Activated CD4-positive, alpha-beta T cell treated with anti-CD3 and anti-CD28 coated beads for 36 hours (primary cell): ENCODE results near the gene TKT. TPM values are rescaled to one million over a fixed set of nuclear protein-coding genes. Genes with fewer than 3 reads are reported as not detected.

ENCODE experiments used
- ATAC-seq: fragments of 200-7000 bp; cut with Tn5 transposase; one replicate; pipeline ENCODE4 v1.10.0; 2021; ENCODE audit warnings: mild to moderate bottlenecking, moderate library complexity
- CTCF ChIA-PET: fragments of 350-600 bp; sonication (Branson Sonifier 250); formaldehyde crosslinking; loops from one replicate; lab custom pipeline; 2021; ENCODE audit warnings: antibody characterized with exemption; lab: Charles Lee
- POLR2A ChIA-PET: fragments of 350-600 bp; sonication (Branson Sonifier 250); formaldehyde crosslinking; loops from one replicate; lab custom pipeline; 2021; ENCODE audit warnings: antibody characterized with exemption, inconsistent platforms; lab: Charles Lee
- DNase-seq: peaks from one replicate; pipeline ENCODE4 v3.0.0-alpha.2; 2020
- H3K27ac Mint-ChIP-seq: one replicate; pipeline ENCODE4 v1.8.0; 2021; ENCODE audit warnings: mixed read lengths
- H3K27me3 Mint-ChIP-seq: one replicate; pipeline ENCODE4 v1.8.0; 2021; ENCODE audit warnings: mixed read lengths
- H3K36me3 Mint-ChIP-seq: one replicate; pipeline ENCODE4 v1.8.0; 2021; ENCODE audit warnings: low read depth, mixed read lengths
- H3K4me1 Mint-ChIP-seq: one replicate; pipeline ENCODE4 v1.8.0; 2021; ENCODE audit warnings: mixed read lengths
- H3K4me3 Mint-ChIP-seq: one replicate; pipeline ENCODE4 v1.8.0; 2021; ENCODE audit warnings: mild to moderate bottlenecking, moderate library complexity, mixed read lengths
- H3K9me3 Mint-ChIP-seq: one replicate; pipeline ENCODE4 v1.8.0; 2021; ENCODE audit warnings: low read depth, mixed read lengths
- intact Hi-C, 2 experiments: fragments of 100-400 bp; cut with DNase I in 1 of 2; cut with micrococcal nuclease in 1 of 2; formaldehyde crosslinking; loops; one replicate each; pipeline versions ENCODE4 v1.14.2 to v1.15.1; 2022 to 2024; cut with DNase I, micrococcal nuclease
- total RNA-seq, 2 experiments: library from RNA; stranded (reverse); gene quantifications; one replicate each; pipeline ENCODE4 v1.2.3, GENCODE V29; 2021

TKT gene
- total RNA-seq, 2 experiments from 2014 or later: 320 to 418 TPM

- no peaks in the 10 kb centered on the region for H3K27me3 Mint-ChIP-seq
- H3K9me3 Mint-ChIP-seq: no peaks in the 10 kb centered on the region
- H3K27ac Mint-ChIP-seq: no peak overlapping the region
- ATAC-seq: no peak
- no peaks in the 10 kb centered on the region for H3K4me1 Mint-ChIP-seq
- intact Hi-C loops: no loop called here
- ChIA-PET POLR2A (no interaction called here), CTCF (interaction anchor here (0.8 kb wide), 1 partner anchor 127 kb away, joined by 3 read pairs; no protein-coding TSS in a partner anchor)
- H3K36me3 Mint-ChIP-seq: peaks cover 49% of the 10 kb centered on the region
- no peak for DNase-seq
- H3K4me3 Mint-ChIP-seq: no peak overlapping the region
These were observed 25.7 kb downstream of the TKT start for GRCh38 chr3:53230041-53230621.

- no peak for ATAC-seq
- intact Hi-C loops: no loop called here
- Mint-ChIP-seq H3K27me3 (no peaks in the 10 kb centered on the region), H3K27ac (no peak overlapping the region), H3K4me1 (no peaks in the 10 kb centered on the region), H3K4me3 (no peak overlapping the region), H3K36me3 (peaks cover 53% of the 10 kb centered on the region), H3K9me3 (no peaks in the 10 kb centered on the region)
- POLR2A ChIA-PET: no interaction called here
- no peak for DNase-seq
- CTCF ChIA-PET: no interaction called here
These were observed 26.2 kb downstream of the TKT start for GRCh38 chr3:53229606-53230005.

- no peaks in the 10 kb centered on the region for H3K4me1 Mint-ChIP-seq
- no peaks in the 10 kb centered on the region for H3K27me3 Mint-ChIP-seq
- CTCF ChIA-PET: no interaction called here
- POLR2A ChIA-PET: no interaction called here
- H3K9me3 Mint-ChIP-seq: no peaks in the 10 kb centered on the region
- no peak overlapping the region for H3K4me3 Mint-ChIP-seq
- no peak overlapping the region for H3K27ac Mint-ChIP-seq
- DNase-seq: no peak
- ATAC-seq: no peak
- intact Hi-C loops: no loop called here
- peaks cover 52% of the 10 kb centered on the region for H3K36me3 Mint-ChIP-seq
These were observed 26.7 kb downstream of the TKT start for GRCh38 chr3:53229171-53229570.

- ATAC-seq: no peak
- ChIA-PET POLR2A (no interaction called here), CTCF (interaction anchor here (0.8 to 1.3 kb wide), 2 partner anchors 17 to 32 kb away, joined by 3 read pairs; no protein-coding TSS in a partner anchor)
- no peaks in the 10 kb centered on the region for H3K9me3 Mint-ChIP-seq
- peaks cover 52% of the 10 kb centered on the region for H3K36me3 Mint-ChIP-seq
- H3K4me3 Mint-ChIP-seq: no peak overlapping the region
- no peak for DNase-seq
- H3K27ac Mint-ChIP-seq: no peak overlapping the region
- no peaks in the 10 kb centered on the region for H3K4me1 Mint-ChIP-seq
- no peaks in the 10 kb centered on the region for H3K27me3 Mint-ChIP-seq
- intact Hi-C loops: no loop called here
These were observed 27.6 kb downstream of the TKT start for GRCh38 chr3:53227993-53228885.

GRCh38 chr3:53226841-53227407 lies 28.9 kb downstream of the TKT start:
- CTCF ChIA-PET: interaction anchor here (0.6 to 1.3 kb wide), 4 partner anchors 15 to 615 kb away, joined by 3 to 5 read pairs (median 3); no protein-coding TSS in a partner anchor
- H3K9me3 Mint-ChIP-seq: no peaks in the 10 kb centered on the region
- no peak for ATAC-seq
- no peaks in the 10 kb centered on the region for H3K27me3 Mint-ChIP-seq
- peaks cover 41% of the 10 kb centered on the region for H3K36me3 Mint-ChIP-seq
- POLR2A ChIA-PET: no interaction called here
- H3K27ac Mint-ChIP-seq: no peak overlapping the region
- H3K4me3 Mint-ChIP-seq: no peak overlapping the region
- DNase-seq: no peak
- intact Hi-C loops: no loop called here
- H3K4me1 Mint-ChIP-seq: no peaks in the 10 kb centered on the region

GRCh38 chr3:53226142-53226840 lies 29.5 kb downstream of the TKT start:
- no peaks in the 10 kb centered on the region for H3K27me3 Mint-ChIP-seq
- peaks cover 39% of the 10 kb centered on the region for H3K36me3 Mint-ChIP-seq
- CTCF ChIA-PET: interaction anchor here (0.5 to 0.8 kb wide), 3 partner anchors 363 to 1039 kb away, joined by 3 to 5 read pairs (median 4); no protein-coding TSS in a partner anchor
- H3K27ac Mint-ChIP-seq: no peak overlapping the region
- intact Hi-C loops: no loop called here
- POLR2A ChIA-PET: no interaction called here
- DNase-seq (no peak), ATAC-seq (no peak)
- H3K4me1 Mint-ChIP-seq: no peaks in the 10 kb centered on the region
- no peak overlapping the region for H3K4me3 Mint-ChIP-seq
- no peaks in the 10 kb centered on the region for H3K9me3 Mint-ChIP-seq

- H3K4me3 Mint-ChIP-seq: no peak overlapping the region
- POLR2A ChIA-PET: no interaction called here
- ATAC-seq: no peak
- no peaks in the 10 kb centered on the region for H3K9me3 Mint-ChIP-seq
- CTCF ChIA-PET: interaction anchor here (0.5 to 0.8 kb wide), 2 partner anchors 364 to 1039 kb away, joined by 3 to 4 read pairs; no protein-coding TSS in a partner anchor
- no peaks in the 10 kb centered on the region for H3K27me3 Mint-ChIP-seq
- peaks cover 39% of the 10 kb centered on the region for H3K36me3 Mint-ChIP-seq
- no peaks in the 10 kb centered on the region for H3K4me1 Mint-ChIP-seq
- no peak for DNase-seq
- intact Hi-C loops: no loop called here
- H3K27ac Mint-ChIP-seq: no peak overlapping the region
These were observed 30.2 kb downstream of the TKT start for GRCh38 chr3:53225651-53226050.

- ATAC-seq (no peak), DNase-seq (no peak)
- Mint-ChIP-seq H3K9me3 (no peaks in the 10 kb centered on the region), H3K27ac (no peak overlapping the region), H3K4me1 (no peaks in the 10 kb centered on the region), H3K4me3 (no peak overlapping the region), H3K27me3 (no peaks in the 10 kb centered on the region), H3K36me3 (peaks cover 36% of the 10 kb centered on the region)
- intact Hi-C loops: no loop called here
- ChIA-PET CTCF (interaction anchor here (0.8 kb wide), 1 partner anchor 86 kb away, joined by 5 read pairs; no protein-coding TSS in a partner anchor), POLR2A (interaction anchor here (0.6 kb wide), 1 partner anchor 19 kb away, joined by 4 read pairs; no protein-coding TSS in a partner anchor)
These were observed 30.6 kb downstream of the TKT start for GRCh38 chr3:53225181-53225580.

GRCh38 chr3:53224536-53224935 lies 31.3 kb downstream of the TKT start:
- H3K36me3 Mint-ChIP-seq: peaks cover 34% of the 10 kb centered on the region
- DNase-seq: no peak
- intact Hi-C loops: no loop called here
- no peaks in the 10 kb centered on the region for H3K27me3 Mint-ChIP-seq
- POLR2A ChIA-PET: no interaction called here
- CTCF ChIA-PET: interaction anchor here (0.8 kb wide), 1 partner anchor 86 kb away, joined by 5 read pairs; no protein-coding TSS in a partner anchor
- peaks cover 2% of the 10 kb centered on the region for H3K4me1 Mint-ChIP-seq
- H3K27ac Mint-ChIP-seq: no peak overlapping the region
- no peak overlapping the region for H3K4me3 Mint-ChIP-seq
- no peaks in the 10 kb centered on the region for H3K9me3 Mint-ChIP-seq
- no peak for ATAC-seq

GRCh38 chr3:53224026-53224425 lies 31.8 kb downstream of the TKT start:
- ChIA-PET POLR2A (no interaction called here), CTCF (no interaction called here)
- Mint-ChIP-seq H3K36me3 (peaks cover 34% of the 10 kb centered on the region), H3K27me3 (no peaks in the 10 kb centered on the region), H3K4me3 (no peak overlapping the region), H3K9me3 (no peaks in the 10 kb centered on the region), H3K27ac (no peak overlapping the region), H3K4me1 (peaks cover 2% of the 10 kb centered on the region)
- ATAC-seq (no peak), DNase-seq (no peak)
- intact Hi-C loops: no loop called here

- Mint-ChIP-seq H3K36me3 (peaks cover 31% of the 10 kb centered on the region), H3K9me3 (no peaks in the 10 kb centered on the region), H3K4me1 (peaks cover 2% of the 10 kb centered on the region), H3K27me3 (no peaks in the 10 kb centered on the region), H3K27ac (no peak overlapping the region), H3K4me3 (no peak overlapping the region)
- ChIA-PET POLR2A (no interaction called here), CTCF (no interaction called here)
- DNase-seq (no peak), ATAC-seq (no peak)
- intact Hi-C loops: no loop called here
These were observed 32.3 kb downstream of the TKT start for GRCh38 chr3:53223541-53223966.
